GM19043 (cell line): ENCODE data around the gene SMG7.

Experiments used
- ATAC-seq: cut with Tn5 transposase; IDR thresholded peaks from one replicate; pipeline ENCODE4 v1.9.1; 2021; ENCODE audit warnings: low read depth; ENCODE audit not compliant: unreplicated experiment

The SMG7 gene

DNA sequence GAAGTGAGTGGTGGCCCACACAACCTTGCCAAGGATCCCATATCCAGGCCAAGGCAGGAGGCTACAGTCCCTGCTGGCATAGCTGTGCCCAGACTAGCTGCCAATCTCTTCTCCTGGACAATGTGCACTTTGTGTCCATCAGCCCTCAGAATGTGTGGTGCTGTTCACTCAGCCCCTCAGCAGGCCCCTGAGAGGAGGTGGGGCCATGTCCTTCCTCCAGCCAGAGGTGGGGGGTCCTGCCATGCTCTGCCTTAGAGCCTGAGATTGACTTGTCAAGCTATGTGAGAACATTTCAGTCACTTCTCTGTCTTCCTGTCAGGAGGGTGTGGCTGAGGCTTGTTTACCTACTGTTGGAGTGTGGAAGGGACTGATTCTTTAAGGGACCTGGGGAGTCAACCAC is 116.5 kb downstream of the SMG7 start:
- ATAC-seq: no peak

DNA sequence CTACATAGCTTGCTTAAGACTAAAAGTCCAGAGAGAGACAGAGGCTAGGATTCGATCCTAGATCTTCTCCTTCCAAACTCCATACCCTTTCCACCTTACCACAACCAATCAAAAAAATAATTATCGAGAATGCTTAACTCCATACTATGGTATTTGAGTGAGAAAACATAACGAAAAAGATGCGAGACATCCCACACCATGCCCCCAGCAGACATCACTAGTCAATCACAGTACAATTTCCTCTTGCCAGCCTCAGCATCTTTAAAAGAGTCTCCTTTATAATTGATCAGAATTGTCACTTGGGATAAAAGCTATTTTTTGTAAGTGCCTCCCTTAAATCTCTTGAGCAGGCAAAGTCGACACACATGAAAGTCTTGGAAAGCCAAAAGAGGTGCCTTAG is 117.1 kb downstream of the SMG7 start:
- ATAC-seq: no peak

DNA sequence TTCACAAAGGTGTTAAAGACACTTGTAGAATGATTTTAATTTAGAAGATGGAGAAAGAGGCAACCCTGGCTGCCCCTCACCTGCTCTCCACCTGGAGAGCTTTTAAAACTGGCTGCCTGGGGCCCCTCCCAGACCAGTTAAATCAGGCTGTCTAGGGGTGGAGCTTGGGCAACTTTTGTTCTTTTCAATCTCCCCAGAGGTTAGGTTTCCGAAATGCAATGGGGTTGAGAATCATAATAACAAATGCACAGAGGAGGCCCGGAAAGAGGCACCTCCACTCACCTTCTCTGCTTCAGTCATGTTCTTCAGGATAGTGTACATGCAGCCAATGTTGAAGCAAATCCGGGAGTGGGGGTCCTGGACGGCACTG is 117.6 kb downstream of the SMG7 start:
- ATAC-seq: no peak

DNA sequence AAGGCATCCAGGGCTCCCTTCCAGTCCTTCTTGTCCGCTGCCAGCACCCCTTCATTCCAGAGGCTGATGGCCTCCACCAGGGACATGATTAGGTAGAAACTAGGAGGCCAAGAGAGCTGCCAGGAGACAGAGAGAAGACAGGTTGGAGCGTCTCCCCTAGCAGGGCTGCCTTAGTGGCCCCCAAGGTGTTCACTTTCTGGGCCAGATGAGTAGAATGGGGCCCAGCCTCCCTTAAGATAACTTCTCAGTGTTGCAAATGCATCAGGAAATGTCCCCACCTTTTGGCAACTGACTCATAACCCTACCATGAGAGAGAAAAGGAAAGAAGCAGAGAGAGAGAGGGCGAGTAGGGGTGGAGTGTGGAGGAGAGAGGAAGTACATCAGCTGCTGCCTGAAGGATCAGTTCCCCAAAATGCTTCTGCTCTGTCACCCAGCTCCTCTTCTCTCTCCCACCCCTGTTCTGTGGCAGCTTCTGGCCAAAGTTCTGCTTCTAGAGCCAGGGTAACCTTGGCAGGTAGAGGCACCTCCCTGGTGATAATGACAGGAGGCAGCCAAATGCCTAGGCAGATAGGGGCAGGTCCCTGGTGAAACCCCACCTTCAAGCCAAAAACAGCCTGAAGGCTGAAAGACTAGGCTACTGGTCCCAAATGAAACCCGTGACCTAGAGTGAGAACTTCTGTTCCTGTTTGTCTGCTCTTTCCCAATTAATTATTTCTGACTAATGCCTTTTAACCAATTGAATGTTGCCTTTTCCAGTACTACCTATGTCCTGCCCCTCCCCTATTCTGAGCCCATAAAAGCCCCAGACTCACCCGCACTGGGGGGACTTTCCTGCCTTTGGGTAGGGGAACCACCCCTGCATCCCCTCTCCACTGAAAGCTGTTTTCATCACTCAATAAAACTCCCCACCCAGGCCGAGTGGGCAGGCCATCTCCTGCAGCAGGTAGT is 118.2 kb downstream of the SMG7 start, which contains the start of gene NCF2:
TSS of gene NCF2 (minus strand) at position 216 of the 948 bp plus-strand sequence. CDS start at position 86, 130 bp downstream.
- peak; percentile 70 for ATAC-seq

DNA sequence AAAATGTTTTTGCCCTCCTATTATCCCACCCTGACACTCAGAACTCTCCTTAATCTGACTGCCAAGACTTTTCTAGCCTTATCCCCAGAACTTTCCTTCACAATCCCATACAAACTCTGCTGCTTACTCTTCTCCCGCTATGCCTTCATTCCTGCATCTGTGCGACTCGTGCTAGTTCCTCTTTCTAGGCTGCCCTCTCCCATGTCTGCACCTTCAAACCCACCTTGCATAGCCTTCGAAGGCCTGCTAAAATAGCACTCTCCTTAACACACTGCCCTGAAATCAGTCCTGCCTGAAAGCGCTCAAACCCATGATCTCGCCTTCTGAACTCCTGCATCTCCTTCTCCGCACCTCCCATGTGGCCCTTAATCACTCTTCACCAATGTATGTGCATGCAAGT is 120.4 kb downstream of the SMG7 start:
- no peak for ATAC-seq

DNA sequence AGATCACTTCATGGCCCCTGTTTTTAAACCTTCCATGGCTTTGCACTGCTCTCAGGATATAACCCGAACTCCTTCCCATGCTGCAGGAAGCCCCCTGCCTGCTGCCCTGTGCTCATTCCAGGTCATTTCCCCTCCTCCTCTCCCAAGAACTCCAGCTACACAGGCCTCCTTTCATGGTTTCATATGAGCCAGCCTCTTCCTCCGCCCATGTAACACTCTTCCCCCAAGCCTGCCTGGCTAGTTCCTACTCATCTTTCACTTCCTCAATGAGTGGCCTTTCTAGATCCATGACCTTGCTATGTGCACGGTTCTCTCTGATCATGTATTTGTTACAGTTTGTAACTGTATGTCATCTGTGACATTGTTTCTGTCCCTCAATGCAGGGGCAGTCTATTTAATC is 121.1 kb downstream of the SMG7 start:
- peak; percentile 48 for ATAC-seq

DNA sequence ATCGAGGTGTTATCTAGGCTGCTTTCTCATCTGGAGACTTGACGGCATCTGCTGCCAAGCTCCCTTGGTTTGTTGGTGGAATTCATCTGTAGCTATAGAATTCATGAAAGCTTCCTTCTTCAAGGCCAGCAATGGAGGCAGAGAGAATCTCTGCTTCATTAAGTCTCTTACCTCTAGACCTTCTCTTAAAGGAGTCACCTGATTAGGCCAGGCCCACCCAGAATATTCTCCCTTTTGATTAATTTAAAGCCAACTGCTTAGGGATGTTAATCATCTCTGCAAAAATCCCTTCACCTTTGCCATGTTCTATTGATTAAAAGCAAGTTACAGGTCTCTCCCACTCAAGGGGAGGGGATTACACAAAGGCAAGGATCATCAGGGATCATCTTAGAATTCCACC is 123.2 kb downstream of the SMG7 start:
- ATAC-seq: no peak

DNA sequence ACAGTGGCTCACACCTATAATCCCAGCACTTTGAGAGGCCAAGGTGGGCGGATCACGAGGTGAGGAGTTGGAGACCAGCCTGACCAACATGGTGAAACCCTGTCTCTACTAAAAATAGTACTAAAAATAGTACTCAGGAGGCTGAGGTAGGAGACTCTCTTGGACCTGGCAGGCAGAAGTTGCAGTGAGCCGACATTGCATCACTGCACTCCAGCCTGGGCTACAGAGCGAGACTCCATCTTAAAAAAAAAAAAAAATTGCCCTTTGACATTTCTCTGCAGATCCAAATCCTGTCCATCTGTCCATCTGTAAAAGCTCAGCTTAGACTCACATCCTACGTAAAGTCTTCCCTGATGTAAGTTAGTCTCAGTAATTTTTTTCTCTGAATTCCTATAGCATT is 124.2 kb downstream of the SMG7 start:
- ATAC-seq: no peak

DNA sequence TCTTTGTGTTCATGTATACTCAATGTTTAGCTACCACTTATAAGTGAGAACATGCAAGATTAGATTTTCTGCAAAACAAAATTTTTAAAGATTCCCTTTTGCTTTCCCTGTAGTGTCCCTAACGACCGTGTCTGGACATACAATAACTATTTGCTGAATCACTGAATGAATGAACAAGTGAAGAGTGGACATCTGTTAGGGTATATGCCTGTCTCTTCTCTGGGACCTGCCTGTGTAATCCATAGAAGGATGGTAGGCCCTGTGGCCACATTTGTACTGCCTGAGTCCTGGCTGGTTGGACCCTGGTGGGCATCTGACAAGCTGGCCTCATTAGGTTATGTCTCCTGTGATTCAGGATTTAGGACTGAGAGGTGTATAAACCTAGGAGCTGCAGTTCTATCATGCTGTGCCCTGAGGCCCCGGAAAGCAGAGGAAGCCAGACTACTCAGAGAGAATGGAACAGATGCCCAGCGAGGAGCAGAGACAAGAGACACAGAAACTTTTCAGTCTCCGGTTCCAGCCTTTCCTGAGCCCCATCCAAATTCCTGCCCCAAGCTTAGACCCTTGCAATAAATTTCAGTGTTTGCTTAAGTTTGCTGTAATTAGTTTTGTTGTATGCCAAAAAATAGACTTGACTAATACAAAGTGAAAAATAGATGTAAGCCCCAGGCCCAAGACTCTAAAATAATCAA is 125.5 kb downstream of the SMG7 start:
- no peak for ATAC-seq

DNA sequence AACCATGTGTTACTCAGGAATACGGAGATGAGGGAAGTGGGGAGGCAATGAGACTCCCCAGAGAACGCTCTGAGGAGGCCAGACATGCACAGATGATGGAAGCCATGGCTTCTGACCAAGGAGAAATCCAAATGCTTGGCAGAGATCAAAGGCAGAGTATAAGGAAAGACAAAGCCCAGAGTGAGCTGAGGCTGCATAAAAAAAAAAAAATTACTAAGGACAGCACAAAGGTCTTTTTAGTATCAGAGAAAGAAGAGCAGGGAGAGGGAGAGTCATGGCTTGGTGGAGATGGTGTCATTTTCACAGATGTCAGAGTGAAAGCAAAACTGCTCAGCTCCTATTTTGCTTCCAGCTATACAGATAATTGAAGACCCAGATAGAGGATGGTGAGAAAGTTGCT is 126.1 kb downstream of the SMG7 start:
- ATAC-seq: peak; percentile 59

DNA sequence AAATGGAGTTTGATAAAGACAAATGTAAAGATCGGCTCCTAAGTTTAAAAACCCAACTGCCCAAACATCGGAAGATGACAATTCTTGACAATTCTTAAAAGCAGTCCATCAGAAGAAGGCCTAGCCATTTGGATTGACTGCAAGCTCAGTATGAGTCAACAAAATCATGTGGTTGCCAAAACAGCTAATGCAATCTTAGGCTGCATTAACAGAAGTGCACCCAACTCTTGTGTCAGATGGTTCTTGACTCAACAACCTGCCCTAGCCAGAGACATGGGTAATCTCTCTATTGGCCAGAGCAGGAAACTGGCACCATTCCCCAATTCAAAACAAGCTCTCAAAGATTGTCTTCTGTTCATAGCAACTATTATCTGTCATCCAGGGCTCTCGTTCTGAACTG is 127.8 kb downstream of the SMG7 start:
- ATAC-seq: no peak

DNA sequence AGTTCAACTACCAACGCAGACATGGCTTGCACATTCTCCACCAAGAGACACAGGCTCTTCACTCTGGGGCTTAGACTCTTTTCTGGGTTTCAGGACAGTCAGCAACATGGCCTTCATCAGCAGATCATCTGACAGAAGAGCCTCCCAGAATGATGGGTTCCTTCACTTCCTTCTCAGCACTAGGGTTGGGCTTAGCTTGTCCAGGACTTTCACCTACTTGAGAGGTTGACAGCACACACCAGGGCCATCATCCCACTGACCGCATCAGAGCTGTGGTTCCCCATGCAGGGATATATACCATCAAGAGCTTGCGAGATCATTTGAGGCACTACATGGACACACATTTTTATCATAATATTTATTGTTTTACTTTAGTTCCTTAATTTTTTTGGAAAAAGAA is 128.3 kb downstream of the SMG7 start:
- ATAC-seq: no peak

DNA sequence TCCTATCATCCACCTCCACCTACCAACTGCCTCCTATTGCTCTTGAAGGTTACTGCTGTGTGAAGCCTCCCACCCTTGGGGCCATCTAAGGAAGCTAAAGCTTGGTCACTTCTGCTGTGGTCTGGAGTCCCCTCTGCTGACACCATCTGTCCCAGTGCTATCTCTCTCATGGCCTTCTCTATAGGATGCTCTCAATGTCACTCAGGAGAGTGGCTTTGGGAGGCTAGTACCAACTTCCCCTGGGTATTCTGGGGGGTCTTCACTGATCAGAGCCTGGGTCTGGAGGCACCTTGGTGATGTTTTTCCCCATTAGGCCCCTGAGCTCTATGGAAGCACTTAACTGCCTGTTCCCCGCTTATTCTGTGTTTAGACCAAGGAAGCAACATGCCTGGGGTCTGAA is 130.2 kb downstream of the SMG7 start:
- no peak for ATAC-seq
